NT2/D1 (cell line): ENCODE data around the gene REV3L.

Source experiments
- DNase-seq: peaks from one replicate; pipeline ENCODE4 v3.0.0-alpha.2; 2011; ENCODE audit warnings: low read depth, low spot score
- H3K27me3 ChIP-seq: 2 replicates; pipeline ENCODE4 v1.6.0; 2011; ENCODE audit warnings: mild to moderate bottlenecking; ENCODE audit not compliant: insufficient read length, insufficient read depth
- H3K36me3 ChIP-seq: 2 replicates; pipeline ENCODE4 v1.6.1; 2011; ENCODE audit warnings: mild to moderate bottlenecking, low read length, mixed read lengths; ENCODE audit not compliant: insufficient read depth, insufficient read length
- H3K4me1 ChIP-seq: 2 replicates; pipeline ENCODE4 v1.5.1; 2011; ENCODE audit not compliant: insufficient read depth, insufficient read length
- H3K4me3 ChIP-seq: 2 replicates; pipeline ENCODE4 v1.5.1; 2011; ENCODE audit warnings: low read depth; ENCODE audit not compliant: insufficient read length
- H3K9ac ChIP-seq: 2 replicates; pipeline ENCODE4 v1.6.0; 2011; ENCODE audit warnings: low read depth; ENCODE audit not compliant: insufficient read length
- H3K9me3 ChIP-seq: 2 replicates; pipeline ENCODE4 v1.5.1; 2011; ENCODE audit warnings: mild to moderate bottlenecking, low read length; ENCODE audit not compliant: insufficient read depth
- SUZ12 ChIP-seq: IDR thresholded peaks from 2 replicates; pipeline ENCODE4 v1.6.1; 2011; ENCODE audit not compliant: insufficient read length, insufficient read depth; ENCODE audit errors: extremely low read depth
- YY1 ChIP-seq: IDR thresholded peaks from 2 replicates; pipeline ENCODE4 v1.6.1; 2011; ENCODE audit not compliant: insufficient read length, insufficient read depth
- ZNF274 ChIP-seq: IDR thresholded peaks from 2 replicates; pipeline ENCODE4 v1.6.1; 2011; ENCODE audit warnings: mild to moderate bottlenecking, low read depth, low read length

REV3L gene

DNA sequence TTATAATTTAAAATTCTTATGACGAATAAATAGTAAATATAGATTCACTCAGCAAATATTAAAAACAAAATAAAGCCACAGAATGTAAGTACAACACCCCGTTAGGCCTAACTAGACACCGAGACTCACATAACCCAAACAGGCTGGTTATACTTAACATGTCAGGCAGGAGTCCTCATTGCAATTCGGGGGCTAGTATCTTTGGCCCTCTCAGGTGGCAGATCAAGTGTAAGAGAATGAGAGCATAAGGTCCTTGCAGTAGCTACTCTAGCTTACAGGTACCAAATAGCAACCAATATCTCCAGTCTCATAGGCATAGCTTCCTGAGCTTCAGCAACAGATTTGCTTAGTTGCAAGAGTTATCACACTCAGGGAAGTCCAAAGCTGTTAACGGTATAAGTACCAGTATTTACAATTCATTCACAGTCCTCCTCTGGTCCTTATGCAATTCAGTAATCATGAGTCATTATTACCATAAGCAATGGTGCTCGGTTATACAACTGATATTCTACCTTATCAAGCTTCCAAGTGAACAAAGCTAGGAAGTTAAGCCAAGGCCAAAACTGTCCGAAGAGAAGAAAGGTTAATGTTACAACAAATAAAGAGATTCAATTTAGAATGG, 20.1 kb downstream of the REV3L start:
- Histone ChIP-seq H3K27me3 (no peaks in the 10 kb centered on the region), H3K36me3 (no peaks in the 10 kb centered on the region), H3K9ac (no peak overlapping the region), H3K4me3 (no peak overlapping the region), H3K9me3 (no peaks in the 10 kb centered on the region), H3K4me1 (no peaks in the 10 kb centered on the region)
- DNase-seq, result no peak
- TF ChIP-seq YY1 (no peak), SUZ12 (no peak), ZNF274 (no peak)

DNA sequence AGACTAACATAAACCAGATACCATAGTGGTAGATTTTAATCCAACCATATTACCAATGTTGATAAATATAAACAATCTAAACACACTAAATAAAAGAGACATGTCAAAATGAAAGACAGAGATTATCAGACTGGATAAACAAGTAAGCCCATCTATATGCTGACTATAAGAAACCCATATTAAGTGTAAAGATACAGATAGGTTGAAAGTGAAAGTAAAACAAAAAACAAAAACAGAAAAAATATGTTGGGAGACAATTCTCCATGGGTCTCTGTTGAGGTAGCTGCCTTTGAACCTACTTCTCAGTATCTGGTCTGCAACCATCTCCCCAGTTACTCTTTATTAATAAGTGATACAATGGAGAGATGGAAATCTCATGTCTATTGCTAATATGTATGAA, 21.2 kb downstream of the REV3L start:
- no peaks in the 10 kb centered on the region for H3K9me3 ChIP-seq
- no peak overlapping the region for H3K4me3 ChIP-seq
- DNase-seq, result no peak
- H3K36me3 ChIP-seq, result no peaks in the 10 kb centered on the region
- H3K27me3 ChIP-seq, result no peaks in the 10 kb centered on the region
- no peaks in the 10 kb centered on the region for H3K4me1 ChIP-seq
- no peak overlapping the region for H3K9ac ChIP-seq
- TF ChIP-seq YY1, result no peak
- TF ChIP-seq ZNF274, result no peak
- no peak for TF ChIP-seq SUZ12

DNA sequence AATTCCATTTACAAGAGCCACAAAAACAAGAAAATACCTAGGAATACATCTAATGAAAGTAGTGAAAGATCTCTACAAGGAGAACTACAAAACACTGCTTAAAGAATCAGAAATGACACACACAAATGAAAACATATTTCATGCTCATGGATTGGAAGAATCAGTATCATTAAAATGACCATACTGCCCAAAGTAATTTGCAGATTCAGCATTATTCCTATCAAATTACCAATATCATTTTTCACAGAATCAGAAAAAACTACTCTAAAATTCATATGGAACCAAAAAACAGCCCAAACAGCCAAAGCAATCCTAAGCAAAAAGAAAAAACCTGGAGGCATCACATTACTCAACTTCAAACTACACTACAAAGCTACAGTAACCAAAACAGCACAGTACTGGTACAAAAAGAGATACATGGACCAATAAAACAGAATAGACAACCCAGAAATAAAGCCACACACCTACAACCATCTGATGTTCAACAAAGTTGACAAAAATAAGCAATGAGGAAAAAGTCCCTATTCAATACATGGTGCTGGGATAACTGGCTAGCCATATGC, 24.3 kb downstream of the REV3L start:
- DNase-seq, result no peak
- Histone ChIP-seq H3K9ac (no peak overlapping the region), H3K4me3 (no peak overlapping the region), H3K9me3 (no peaks in the 10 kb centered on the region), H3K36me3 (no peaks in the 10 kb centered on the region), H3K27me3 (no peaks in the 10 kb centered on the region), H3K4me1 (no peaks in the 10 kb centered on the region)
- no peak for TF ChIP-seq SUZ12
- TF ChIP-seq YY1, result no peak
- TF ChIP-seq ZNF274, result no peak

DNA sequence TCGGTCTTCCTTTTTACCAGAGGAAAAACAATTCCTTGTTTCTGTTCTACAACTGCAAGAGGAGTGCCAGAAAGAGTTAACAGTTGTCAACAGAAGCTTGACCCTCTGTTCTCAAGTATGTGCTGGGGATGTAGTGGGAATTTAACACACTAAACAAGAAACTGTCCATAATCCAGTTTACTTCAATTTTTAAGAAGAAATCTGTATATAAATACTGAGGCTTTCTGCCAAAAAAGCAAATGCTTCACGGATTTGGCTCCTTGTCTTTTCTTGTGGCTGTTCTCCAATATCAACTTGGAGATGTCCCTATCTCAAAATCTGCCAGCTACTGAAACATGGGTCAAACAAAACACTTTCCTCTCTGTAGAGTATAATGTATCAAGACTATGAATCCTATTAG, 26.8 kb downstream of the REV3L start:
- Histone ChIP-seq H3K4me1 (no peaks in the 10 kb centered on the region), H3K36me3 (no peaks in the 10 kb centered on the region), H3K4me3 (no peak overlapping the region), H3K27me3 (no peaks in the 10 kb centered on the region), H3K9me3 (no peaks in the 10 kb centered on the region), H3K9ac (no peak overlapping the region)
- no peak for TF ChIP-seq ZNF274
- no peak for TF ChIP-seq YY1
- no peak for TF ChIP-seq SUZ12
- no peak for DNase-seq

DNA sequence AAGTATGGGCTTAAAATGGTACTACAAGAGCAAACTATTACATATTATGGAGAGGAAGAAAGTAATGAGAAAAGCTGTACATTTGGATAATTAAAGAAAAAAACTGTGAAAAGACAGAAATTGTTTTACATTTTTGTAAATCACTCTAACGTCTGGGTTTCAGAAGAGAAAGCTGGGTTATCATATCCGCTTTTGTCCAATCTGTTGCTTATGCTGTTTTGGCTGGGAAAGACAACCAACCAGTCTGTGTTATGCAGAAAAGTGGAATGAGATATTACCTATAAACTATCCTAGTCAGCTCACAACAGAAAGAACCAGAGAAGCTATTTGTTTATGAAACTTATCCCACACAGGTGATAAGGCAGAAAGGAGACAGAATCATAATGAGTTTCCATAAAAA, 32.4 kb downstream of the REV3L start:
- H3K4me1 ChIP-seq, result no peaks in the 10 kb centered on the region
- no peaks in the 10 kb centered on the region for H3K9me3 ChIP-seq
- no peaks in the 10 kb centered on the region for H3K27me3 ChIP-seq
- no peaks in the 10 kb centered on the region for H3K36me3 ChIP-seq
- no peak overlapping the region for H3K9ac ChIP-seq
- DNase-seq, result no peak
- TF ChIP-seq SUZ12 (no peak), ZNF274 (no peak), YY1 (no peak)
- H3K4me3 ChIP-seq, result no peak overlapping the region

DNA sequence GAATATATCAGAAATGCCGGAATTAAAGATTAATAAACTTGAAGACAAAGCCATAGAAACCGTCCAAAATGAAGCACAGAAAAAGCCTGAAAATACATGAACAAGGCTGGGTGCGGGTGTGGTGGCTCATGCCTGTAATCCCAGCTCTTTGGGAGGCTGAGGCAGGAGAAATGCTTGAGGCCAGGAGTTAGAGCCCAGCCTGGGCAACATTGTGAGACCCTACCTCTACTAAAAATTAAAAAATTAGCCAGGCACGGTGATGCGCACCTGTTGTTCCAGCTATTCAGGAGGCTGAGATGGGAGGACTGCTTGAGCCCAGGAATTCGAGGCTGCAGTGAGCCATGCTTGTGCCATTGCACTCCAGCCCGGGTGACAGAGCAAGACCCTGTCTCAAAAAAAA, 32.9 kb downstream of the REV3L start:
- Histone ChIP-seq H3K9me3 (no peaks in the 10 kb centered on the region), H3K4me1 (no peaks in the 10 kb centered on the region), H3K36me3 (no peaks in the 10 kb centered on the region), H3K9ac (no peak overlapping the region), H3K27me3 (no peaks in the 10 kb centered on the region), H3K4me3 (no peak overlapping the region)
- no peak for TF ChIP-seq YY1
- no peak for TF ChIP-seq SUZ12
- TF ChIP-seq ZNF274, result no peak
- no peak for DNase-seq

DNA sequence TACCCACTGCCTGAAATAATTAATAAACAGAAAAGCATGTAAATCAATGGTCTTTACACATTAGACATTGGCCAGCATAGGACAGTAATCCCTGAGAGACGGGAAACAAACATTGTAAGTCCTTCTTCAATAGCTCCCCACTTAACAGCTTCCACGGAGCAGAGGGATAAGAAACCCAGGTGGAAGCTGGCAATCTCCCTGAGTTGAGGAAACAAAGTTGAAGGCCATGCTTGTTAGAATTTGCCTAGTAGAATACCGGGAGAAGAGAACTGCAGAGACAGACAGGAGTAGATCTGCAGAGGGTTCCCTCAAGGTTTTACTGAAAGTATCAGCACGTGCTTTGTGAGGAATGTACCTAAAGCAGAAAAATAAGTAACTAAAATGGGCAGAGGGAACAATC, 33.9 kb downstream of the REV3L start:
- Histone ChIP-seq H3K4me3 (no peak overlapping the region), H3K9me3 (no peaks in the 10 kb centered on the region), H3K27me3 (no peaks in the 10 kb centered on the region), H3K4me1 (no peaks in the 10 kb centered on the region), H3K9ac (no peak overlapping the region), H3K36me3 (no peaks in the 10 kb centered on the region)
- DNase-seq, result no peak
- no peak for TF ChIP-seq ZNF274
- TF ChIP-seq YY1, result no peak
- TF ChIP-seq SUZ12, result no peak
